Astrocyte (in vitro differentiated cells and primary cell): ENCODE measurements around the gene SSBP2.

Experiments used
- CTCF ChIP-seq: IDR thresholded peaks from 2 replicates; pipeline ENCODE4 v1.5.1; 2011; ENCODE audit warnings: low read depth, mild to moderate bottlenecking, inconsistent platforms, low read length, moderate library complexity; ENCODE audit not compliant: insufficient read depth
- EZH2 ChIP-seq: IDR thresholded peaks from 2 replicates; pipeline ENCODE4 v1.6.1; 2012; ENCODE audit warnings: mild to moderate bottlenecking, low read length, inconsistent platforms; ENCODE audit not compliant: insufficient read depth

DNA sequence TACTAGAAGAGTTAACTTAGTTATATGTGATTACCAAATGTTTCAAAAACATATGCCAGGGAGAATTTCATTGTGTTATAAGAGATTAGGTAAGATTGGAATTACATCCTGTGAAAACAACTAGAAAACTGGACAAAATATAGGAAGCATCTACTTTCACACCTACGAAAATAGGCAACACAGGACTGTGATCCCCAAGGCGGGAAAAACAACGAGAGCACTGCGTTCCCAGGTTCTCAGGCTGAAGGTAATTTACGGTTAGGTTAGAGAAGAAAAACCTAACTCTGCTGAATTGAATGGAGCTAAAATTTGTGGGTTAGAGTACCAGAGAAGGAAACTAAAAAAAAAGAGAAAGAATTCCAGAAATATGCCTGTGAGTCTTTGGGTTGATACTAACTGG is 385.4 kb downstream of the SSBP2 start:
- TF ChIP-seq CTCF = no peak
- no peak for TF ChIP-seq EZH2
